IMR-90 (cell line): ENCODE measurements around the gene SCN8A. TPM values are rescaled to one million over a fixed set of nuclear protein-coding genes. Genes with fewer than 3 reads are reported as not detected.

ENCODE experiments used
- ATAC-seq: fragments of 200-7000 bp; cut with Tn5 transposase; 2 replicates; pipeline ENCODE4 v1.9.1; 2020; ENCODE audit warnings: low read depth, mild to moderate bottlenecking, moderate library complexity
- BruUV-seq: library from RNA; stranded (reverse); fragments of 400-500 nt; replicated peaks from 2 replicates; lab custom pipeline; 2021; lab: Mats Ljungman, UMichigan
- CTCF ChIA-PET: fragments of 300-600 bp; formaldehyde crosslinking; extraction: SDS; loops from one replicate; lab custom pipeline; 2021; ENCODE audit warnings: antibody characterized with exemption; lab: Yijun Ruan, JAX
- POLR2A ChIA-PET: fragments of 300-600 bp; sonication (Branson Sonifier 250); formaldehyde crosslinking; loops from one replicate; lab custom pipeline; 2022; ENCODE audit warnings: antibody characterized with exemption; ENCODE audit not compliant: unreplicated experiment; lab: Charles Lee
- DNase-seq: peaks from one replicate; pipeline ENCODE4 v3.0.0; 2013
- H2AFZ ChIP-seq: replicated peaks from 2 replicates; pipeline ENCODE3; 2013; ENCODE audit warnings: low read length, mild to moderate bottlenecking; ENCODE audit not compliant: poor library complexity
- H2AK5ac ChIP-seq: 2 replicates; pipeline ENCODE4 v1.6.1; 2013; ENCODE audit warnings: low read depth, low read length, inconsistent platforms
- H2AK9ac ChIP-seq: replicated peaks from 2 replicates; pipeline ENCODE3; 2013; ENCODE audit warnings: mild to moderate bottlenecking, low read depth, low read length, moderate library complexity; ENCODE audit not compliant: poor library complexity
- H2BK120ac ChIP-seq: 2 replicates; pipeline ENCODE4 v1.6.1; 2013; ENCODE audit warnings: low read depth, low read length, inconsistent platforms
- H2BK15ac ChIP-seq: 3 replicates; pipeline ENCODE4 v1.6.1; 2013; ENCODE audit warnings: low read depth, low read length, inconsistent platforms
- H2BK20ac ChIP-seq: 2 replicates; pipeline ENCODE4 v1.6.1; 2013; ENCODE audit warnings: low read depth, mild to moderate bottlenecking, inconsistent platforms, low read length, moderate library complexity
- H2BK5ac ChIP-seq: 2 replicates; pipeline ENCODE4 v1.6.1; 2013; ENCODE audit warnings: mild to moderate bottlenecking, low read depth, low read length, inconsistent platforms; ENCODE audit not compliant: poor library complexity, severe bottlenecking
- H3K14ac ChIP-seq: replicated peaks from 2 replicates; pipeline ENCODE4 v1.6.1; 2013; ENCODE audit warnings: low read depth, low read length, inconsistent platforms
- H3K18ac ChIP-seq: 2 replicates; pipeline ENCODE4 v1.6.1; 2013; ENCODE audit warnings: low read depth, low read length, control low read depth
- H3K23ac ChIP-seq: 2 replicates; pipeline ENCODE4 v1.6.1; 2013; ENCODE audit warnings: low read depth, low read length, inconsistent platforms
- H3K27ac ChIP-seq: 2 replicates; pipeline ENCODE4 v1.5.1; 2013; ENCODE audit warnings: mild to moderate bottlenecking, control low read depth, low read length; ENCODE audit not compliant: insufficient read depth
- H3K27me3 ChIP-seq: 2 replicates; pipeline ENCODE4 v1.6.1; 2013; ENCODE audit warnings: low read length; ENCODE audit not compliant: control insufficient read depth, insufficient read depth
- H3K36me3 ChIP-seq: 2 replicates; pipeline ENCODE4 v1.6.1; 2013; ENCODE audit warnings: low read length, mixed read lengths; ENCODE audit not compliant: control insufficient read depth, insufficient read depth
- H3K4ac ChIP-seq: 2 replicates; pipeline ENCODE4 v1.6.1; 2013; ENCODE audit warnings: low read depth, low read length, inconsistent platforms
- H3K4me1 ChIP-seq: 2 replicates; pipeline ENCODE4 v1.6.1; 2013; ENCODE audit warnings: low read length, mixed read lengths; ENCODE audit not compliant: control insufficient read depth, insufficient read depth
- H3K4me2 ChIP-seq: 2 replicates; pipeline ENCODE4 v1.6.1; 2013; ENCODE audit warnings: low read depth, mild to moderate bottlenecking, control low read depth, low read length, moderate library complexity
- H3K4me3 ChIP-seq: 2 replicates; pipeline ENCODE4 v1.5.1; 2013; ENCODE audit warnings: low read depth, mild to moderate bottlenecking, control low read depth, low read length, moderate library complexity; ENCODE audit not compliant: insufficient read depth
- H3K56ac ChIP-seq: 2 replicates; pipeline ENCODE4 v1.6.1; 2013; ENCODE audit warnings: low read length, inconsistent platforms; ENCODE audit not compliant: insufficient read depth; ENCODE audit errors: extremely low read depth
- H3K79me1 ChIP-seq, 2 experiments: 2 replicates each; pipeline ENCODE4 v1.6.1; 2013; ENCODE audit warnings: low read length in 2 of 2, inconsistent platforms in 1 of 2, low read depth in 1 of 2
- H3K9ac ChIP-seq: 2 replicates; pipeline ENCODE4 v1.6.1; 2013; ENCODE audit warnings: low read depth, low read length, control low read depth
- H3K9me1 ChIP-seq: 2 replicates; pipeline ENCODE4 v1.6.1; 2013; ENCODE audit warnings: low read length, inconsistent platforms; ENCODE audit not compliant: insufficient read depth
- H3K9me3 ChIP-seq: 2 replicates; pipeline ENCODE4 v1.6.1; 2013; ENCODE audit warnings: low read length; ENCODE audit not compliant: control insufficient read depth, insufficient read depth
- H4K20me1 ChIP-seq: 2 replicates; pipeline ENCODE4 v1.6.1; 2013; ENCODE audit warnings: low read length, inconsistent platforms; ENCODE audit not compliant: insufficient read depth
- H4K5ac ChIP-seq: 2 replicates; pipeline ENCODE4 v1.6.1; 2013; ENCODE audit warnings: mild to moderate bottlenecking, low read depth, low read length, control low read depth
- H4K8ac ChIP-seq, 2 experiments: 2 replicates each; pipeline ENCODE4 v1.6.1; 2013; ENCODE audit warnings: low read depth in 2 of 2, low read length in 2 of 2, control low read depth in 1 of 2, inconsistent platforms in 1 of 2
- H4K91ac ChIP-seq: 2 replicates; pipeline ENCODE4 v1.6.1; 2013; ENCODE audit warnings: low read depth, low read length, inconsistent platforms; ENCODE audit not compliant: insufficient read depth
- CEBPB ChIP-seq: IDR thresholded peaks from 2 replicates; pipeline ENCODE4 v1.6.1; 2012; ENCODE audit warnings: low read depth, low read length, improper control_type of control experiment
- CHD1 ChIP-seq: IDR thresholded peaks from 2 replicates; pipeline ENCODE4 v1.6.1; 2012; ENCODE audit warnings: low read depth, low read length, improper control_type of control experiment
- CTCF ChIP-seq: conservative IDR thresholded peaks from 2 replicates; pipeline ENCODE4 v1.5.1; 2012; ENCODE audit warnings: mild to moderate bottlenecking, low read depth, low read length, improper control_type of control experiment
- MAFK ChIP-seq: IDR thresholded peaks from 2 replicates; pipeline ENCODE4 v1.6.1; 2012; ENCODE audit warnings: low read depth, low read length, improper control_type of control experiment
- MAZ ChIP-seq: IDR thresholded peaks from 2 replicates; pipeline ENCODE4 v1.6.1; 2012; ENCODE audit warnings: low read depth, mild to moderate bottlenecking, low read length, improper control_type of control experiment, moderate library complexity, borderline replicate concordance
- MXI1 ChIP-seq: IDR thresholded peaks from 2 replicates; pipeline ENCODE4 v1.6.1; 2012; ENCODE audit warnings: low read depth, mild to moderate bottlenecking, low read length, moderate library complexity, borderline replicate concordance
- NFE2L2 ChIP-seq: fragments of 150-350 bp; IDR thresholded peaks from 2 replicates; pipeline ENCODE4 v1.6.1; 2016; ENCODE audit warnings: low read depth, mild to moderate bottlenecking, low read length
- POLR2A ChIP-seq: IDR thresholded peaks from 2 replicates; pipeline ENCODE4 v1.6.1; 2012; ENCODE audit warnings: mild to moderate bottlenecking, low read depth, low read length
- RAD21 ChIP-seq: IDR thresholded peaks from 2 replicates; pipeline ENCODE4 v1.6.1; 2012; ENCODE audit warnings: low read length, improper control_type of control experiment
- RCOR1 ChIP-seq: IDR thresholded peaks from 2 replicates; pipeline ENCODE4 v1.6.1; 2012; ENCODE audit warnings: mild to moderate bottlenecking, low read length, improper control_type of control experiment; ENCODE audit not compliant: insufficient replicate concordance
- RFX5 ChIP-seq: IDR thresholded peaks from 2 replicates; pipeline ENCODE4 v1.8.0; 2012; ENCODE audit warnings: low read depth, mild to moderate bottlenecking, low read length, moderate library complexity
- SMC3 ChIP-seq: fragments of 150-350 bp; IDR thresholded peaks from 2 replicates; pipeline ENCODE4 v1.6.1; 2016; ENCODE audit warnings: low read depth, mild to moderate bottlenecking, antibody characterized with exemption, low read length, moderate library complexity
- WGBS, 2 experiments: methylation state at CpG; one replicate each; pipeline versions ENCODE4 v1.1.5 to v1.1.7; 2013; ENCODE audit warnings: missing lambda C conversion rate in 2 of 2; ENCODE audit not compliant: insufficient read length in 1 of 2; ENCODE audit errors: extremely low coverage in 2 of 2; 5-methylcytosine and 5-hydroxymethylcytosine counted together
- dilution Hi-C: fragments of 300-500 bp; cut with HindIII; formaldehyde crosslinking; loops from one replicate; pipeline ENCODE4 v1.14.3; 2018; ENCODE audit warnings: low sequenced_read_pairs; ENCODE audit not compliant: unreplicated experiment
- in situ Hi-C: fragments of 300-500 bp; cut with MboI; formaldehyde crosslinking; loops from 3 replicates; pipeline ENCODE4 v1.14.3; 2019; ENCODE audit warnings: low sequenced_read_pairs, inconsistent platforms, mixed read lengths
- intact Hi-C: fragments of 100-400 bp; cut with micrococcal nuclease; formaldehyde crosslinking; loops from 2 replicates; pipeline ENCODE4 v1.10.0; 2022
- polyA plus RNA-seq, 3 experiments: library from polyadenylated mRNA; depleted of rRNA; stranded (reverse); fragments of >200 nt; gene quantifications; 2 replicates each; pipeline ENCODE4 v1.2.3, GENCODE V29; 2012; ENCODE audit warnings: low replicate concordance in 1 of 3
- total RNA-seq: library from RNA; depleted of rRNA; stranded (reverse); fragments of >200 nt; gene quantifications from 2 replicates; pipeline ENCODE4 v1.2.3, GENCODE V29; 2012
- TF ChIP-seq, protein P1 (sequence below): fragments of 150-350 bp; IDR thresholded peaks from 2 replicates; pipeline ENCODE4 v1.6.1; 2017; ENCODE audit warnings: mild to moderate bottlenecking, antibody characterized with exemption, low read length, low read depth

The SCN8A gene
- total and polyA plus RNA-seq, 2 of the 4 experiments (the other 2 are of a cell fraction) = 6.9 to 19.7 TPM

DNA sequence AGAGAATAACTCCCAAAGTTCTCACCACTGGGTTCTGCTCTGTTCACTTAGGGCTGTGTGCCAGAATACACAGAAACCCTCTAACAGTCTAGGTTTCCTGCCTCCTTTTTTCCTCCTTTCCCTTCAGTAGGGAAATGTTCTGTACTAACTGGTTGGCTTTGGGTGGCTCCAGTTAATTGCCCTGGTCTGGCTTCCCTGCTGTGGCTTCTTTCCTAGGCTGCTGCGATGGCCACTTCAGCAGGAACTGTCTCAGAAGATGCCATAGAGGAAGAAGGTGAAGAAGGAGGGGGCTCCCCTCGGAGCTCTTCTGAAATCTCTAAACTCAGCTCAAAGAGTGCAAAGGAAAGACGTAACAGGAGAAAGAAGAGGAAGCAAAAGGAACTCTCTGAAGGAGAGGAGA, 115.2 kb downstream of the SCN8A start:
- Histone ChIP-seq H4K8ac (no peak overlapping the region), H4K20me1 (no peaks in the 10 kb centered on the region), H3K4me2 (no peak overlapping the region), H2BK120ac (no peak overlapping the region), H3K9me1 (0 out of 2 replicates have a peak, but pooled peaks cover 2% of the 10 kb centered on the region), H2AK5ac (no peak overlapping the region), H2AK9ac (no peak overlapping the region), H2BK20ac (no peak overlapping the region), H3K4me3 (no peak overlapping the region), H3K27me3 (no peaks in the 10 kb centered on the region), H3K9ac (no peak overlapping the region), H3K14ac (no peak overlapping the region), H2BK5ac (no peak overlapping the region), H3K4ac (no peak overlapping the region), H4K91ac (no peak overlapping the region), H3K36me3 (peaks cover 3% of the 10 kb centered on the region; the same call in 1 of the 2 replicates), H3K18ac (no peak overlapping the region), H2AFZ (no peak overlapping the region), H2BK15ac (no peak overlapping the region), H3K56ac (no peak overlapping the region), H3K9me3 (no peaks in the 10 kb centered on the region), H3K4me1 (no peaks in the 10 kb centered on the region), H4K5ac (no peak overlapping the region), H3K79me1 (no peaks in the 10 kb centered on the region; a peak in 1 of 4 replicates), H3K27ac (no peak overlapping the region), H3K23ac (no peak overlapping the region)
- intact Hi-C loops (no loop called here), in situ Hi-C loops (no loop called here), dilution Hi-C loops (no loop called here)
- CTCF ChIA-PET = no interaction called here
- no peak for DNase-seq
- no peak for ATAC-seq
- TF ChIP-seq RFX5 (no peak), SMC3 (no peak), MAZ (no peak), CEBPB (no peak), CHD1 (no peak), CTCF (no peak), POLR2A (no peak), RAD21 (no peak), MAFK (no peak), NFE2L2 (no peak), RCOR1 (no peak), MXI1 (no peak)
- TF ChIP-seq, protein P1, sequence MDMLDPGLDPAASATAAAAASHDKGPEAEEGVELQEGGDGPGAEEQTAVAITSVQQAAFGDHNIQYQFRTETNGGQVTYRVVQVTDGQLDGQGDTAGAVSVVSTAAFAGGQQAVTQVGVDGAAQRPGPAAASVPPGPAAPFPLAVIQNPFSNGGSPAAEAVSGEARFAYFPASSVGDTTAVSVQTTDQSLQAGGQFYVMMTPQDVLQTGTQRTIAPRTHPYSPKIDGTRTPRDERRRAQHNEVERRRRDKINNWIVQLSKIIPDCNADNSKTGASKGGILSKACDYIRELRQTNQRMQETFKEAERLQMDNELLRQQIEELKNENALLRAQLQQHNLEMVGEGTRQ = no peak
- no TSS peak for BruUV-seq
- POLR2A ChIA-PET = no interaction called here
- no CpG with 5 or more reads among the region's 3 CpGs for WGBS, 2 experiments
